IPS DF 6.9 (cell line): ENCODE data around the gene PHLDB1.

ENCODE experiments used
- DNase-seq: peaks from one replicate; pipeline ENCODE4 v3.0.0-alpha.2; 2013; ENCODE audit warnings: low read depth, low spot score
- H3K27ac ChIP-seq: one replicate; pipeline ENCODE4 v1.5.1; 2013; ENCODE audit warnings: low read length, control low read depth
- H3K27me3 ChIP-seq: 2 replicates; pipeline ENCODE4 v1.6.1; 2013; ENCODE audit warnings: mild to moderate bottlenecking, low read length; ENCODE audit not compliant: control insufficient read depth, insufficient read depth
- H3K36me3 ChIP-seq: 2 replicates; pipeline ENCODE4 v1.6.1; 2013; ENCODE audit warnings: low read length; ENCODE audit not compliant: control insufficient read depth, insufficient read depth
- H3K4me1 ChIP-seq: 2 replicates; pipeline ENCODE4 v1.6.1; 2013; ENCODE audit warnings: low read length; ENCODE audit not compliant: control insufficient read depth, insufficient read depth
- H3K4me3 ChIP-seq: 2 replicates; pipeline ENCODE4 v1.5.1; 2013; ENCODE audit warnings: mild to moderate bottlenecking, low read length
- H3K9me3 ChIP-seq: 2 replicates; pipeline ENCODE4 v1.6.1; 2013; ENCODE audit warnings: low read length, inconsistent platforms; ENCODE audit not compliant: control insufficient read depth, insufficient read depth
- WGBS: extraction: QIAGEN DNeasy Blood & Tissue Kit; methylation state at CpG from one replicate; pipeline ENCODE4 v1.1.7; 2013; ENCODE audit warnings: mixed read lengths, missing lambda C conversion rate; ENCODE audit not compliant: insufficient read length, insufficient coverage; 5-methylcytosine and 5-hydroxymethylcytosine counted together

Gene PHLDB1

GRCh38 chr11:118697346-118697745, 89.9 kb downstream of the PHLDB1 start:
- no peak for DNase-seq
- Histone ChIP-seq H3K27me3 (no peaks in the 10 kb centered on the region), H3K36me3 (no peaks in the 10 kb centered on the region), H3K9me3 (no peaks in the 10 kb centered on the region), H3K4me1 (peaks cover 7% of the 10 kb centered on the region; the same call in 1 of the 2 replicates), H3K4me3 (no peak overlapping the region), H3K27ac (no peak overlapping the region)
- WGBS, result no CpG with 5 or more reads among the region's 8 CpGs

- no CpG with 5 or more reads among the region's 7 CpGs for WGBS
- DNase-seq, result no peak
- no peak overlapping the region for H3K27ac ChIP-seq
- H3K4me3 ChIP-seq, result no peak overlapping the region
- H3K36me3 ChIP-seq, result no peaks in the 10 kb centered on the region
- no peaks in the 10 kb centered on the region for H3K9me3 ChIP-seq
- 0 out of 2 replicates have a peak, but pooled peaks cover 4% of the 10 kb centered on the region for H3K4me1 ChIP-seq
- H3K27me3 ChIP-seq, result no peaks in the 10 kb centered on the region
These were observed 92.2 kb downstream of the PHLDB1 start for GRCh38 chr11:118699506-118700220.

- Histone ChIP-seq H3K4me1 (0 out of 2 replicates have a peak, but pooled peaks cover 2% of the 10 kb centered on the region), H3K9me3 (no peaks in the 10 kb centered on the region), H3K27ac (no peak overlapping the region), H3K27me3 (no peaks in the 10 kb centered on the region), H3K36me3 (no peaks in the 10 kb centered on the region), H3K4me3 (no peak overlapping the region)
- DNase-seq, result no peak
- WGBS, result no CpG with 5 or more reads among the region's 5 CpGs
These were observed 96.2 kb downstream of the PHLDB1 start for GRCh38 chr11:118703563-118704106.

- H3K9me3 ChIP-seq, result no peaks in the 10 kb centered on the region
- 0 out of 2 replicates have a peak, but pooled peaks cover 2% of the 10 kb centered on the region for H3K4me1 ChIP-seq
- H3K36me3 ChIP-seq, result no peaks in the 10 kb centered on the region
- H3K4me3 ChIP-seq, result no peak overlapping the region
- no peak for DNase-seq
- no peak overlapping the region for H3K27ac ChIP-seq
- WGBS, result no CpG with 5 or more reads among the region's 15 CpGs
- no peaks in the 10 kb centered on the region for H3K27me3 ChIP-seq
These were observed 97.8 kb downstream of the PHLDB1 start for GRCh38 chr11:118705111-118705741.

GRCh38 chr11:118705791-118706545, 98.6 kb downstream of the PHLDB1 start:
- Histone ChIP-seq H3K27ac (no peak overlapping the region), H3K27me3 (no peaks in the 10 kb centered on the region), H3K9me3 (no peaks in the 10 kb centered on the region), H3K4me1 (0 out of 2 replicates have a peak, but pooled peaks cover 2% of the 10 kb centered on the region), H3K4me3 (no peak overlapping the region), H3K36me3 (no peaks in the 10 kb centered on the region)
- WGBS, result no CpG with 5 or more reads among the region's 12 CpGs
- no peak for DNase-seq

- no peak overlapping the region for H3K4me3 ChIP-seq
- no peaks in the 10 kb centered on the region for H3K36me3 ChIP-seq
- no peaks in the 10 kb centered on the region for H3K27me3 ChIP-seq
- DNase-seq, result no peak
- 0 out of 2 replicates have a peak, but pooled peaks cover 2% of the 10 kb centered on the region for H3K4me1 ChIP-seq
- H3K9me3 ChIP-seq, result no peaks in the 10 kb centered on the region
- H3K27ac ChIP-seq, result no peak overlapping the region
- no CpG with 5 or more reads among the region's 7 CpGs for WGBS
These were observed 99.1 kb downstream of the PHLDB1 start for GRCh38 chr11:118706546-118706825.
